ENCODE data around the gene TSEN15.

DNA sequence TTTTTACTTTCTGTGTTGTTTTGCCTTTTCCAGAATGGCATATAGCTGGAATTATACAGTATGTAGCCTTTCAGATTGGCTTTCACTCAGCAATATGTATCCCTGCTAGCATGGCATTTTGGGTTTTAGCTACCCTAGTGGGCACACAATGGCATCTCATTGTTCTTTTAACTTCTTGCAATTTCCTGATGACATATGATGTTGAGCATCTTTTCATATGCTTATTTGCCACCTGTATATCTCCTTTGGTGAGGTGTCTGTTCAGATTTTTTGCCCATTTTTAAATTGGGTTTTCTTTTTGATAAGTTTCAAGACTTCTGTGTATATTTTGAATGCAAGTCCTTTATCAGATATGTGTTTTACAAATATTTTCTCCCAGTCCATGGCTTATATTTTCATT lies 14.0 kb downstream of the TSEN15 start:
- TF ChIP-seq, protein P1, sequence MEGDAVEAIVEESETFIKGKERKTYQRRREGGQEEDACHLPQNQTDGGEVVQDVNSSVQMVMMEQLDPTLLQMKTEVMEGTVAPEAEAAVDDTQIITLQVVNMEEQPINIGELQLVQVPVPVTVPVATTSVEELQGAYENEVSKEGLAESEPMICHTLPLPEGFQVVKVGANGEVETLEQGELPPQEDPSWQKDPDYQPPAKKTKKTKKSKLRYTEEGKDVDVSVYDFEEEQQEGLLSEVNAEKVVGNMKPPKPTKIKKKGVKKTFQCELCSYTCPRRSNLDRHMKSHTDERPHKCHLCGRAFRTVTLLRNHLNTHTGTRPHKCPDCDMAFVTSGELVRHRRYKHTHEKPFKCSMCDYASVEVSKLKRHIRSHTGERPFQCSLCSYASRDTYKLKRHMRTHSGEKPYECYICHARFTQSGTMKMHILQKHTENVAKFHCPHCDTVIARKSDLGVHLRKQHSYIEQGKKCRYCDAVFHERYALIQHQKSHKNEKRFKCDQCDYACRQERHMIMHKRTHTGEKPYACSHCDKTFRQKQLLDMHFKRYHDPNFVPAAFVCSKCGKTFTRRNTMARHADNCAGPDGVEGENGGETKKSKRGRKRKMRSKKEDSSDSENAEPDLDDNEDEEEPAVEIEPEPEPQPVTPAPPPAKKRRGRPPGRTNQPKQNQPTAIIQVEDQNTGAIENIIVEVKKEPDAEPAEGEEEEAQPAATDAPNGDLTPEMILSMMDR (IDR thresholded peaks at IDR 0.05) = no peak
- TF ChIP-seq ZFX (IDR thresholded peaks at IDR 0.05; ENCODE audit: borderline replicate concordance) = no peak

Data from 22Rv1 (cell line).